Neural cell (in vitro differentiated cells): ENCODE results near the gene FBXO24. TPM values are rescaled to one million over a fixed set of nuclear protein-coding genes. Genes with fewer than 3 reads are reported as not detected.
"Not testable (repeated sequence)": the region's sequence is repeated elsewhere in the genome, so short reads cannot be mapped to it uniquely, and the experiment has no call there.

Experiments used
- H2AFZ ChIP-seq: fragments of 200-600, 300-800 bp; sonication (generic), shearing (Covaris generic); 2 replicates; pipeline ENCODE4 v1.6.0; 2014; ENCODE audit warnings: low read depth, mild to moderate bottlenecking, antibody characterized with exemption, low read length, moderate library complexity
- H3F3A ChIP-seq: fragments of 200-600 bp; shearing (Covaris generic); 2 replicates; pipeline ENCODE4 v1.6.1; 2016; ENCODE audit warnings: mild to moderate bottlenecking, moderate library complexity, mixed read lengths, antibody characterized with exemption, low read length; ENCODE audit not compliant: insufficient read depth, poor library complexity, severe bottlenecking
- H3K27ac ChIP-seq: fragments of 200-600, 300-800 bp; sonication (generic), shearing (Covaris generic); 2 replicates; pipeline ENCODE4 v1.5.1; 2014; ENCODE audit warnings: mild to moderate bottlenecking, low read length, moderate library complexity
- H3K27me3 ChIP-seq: fragments of 300-800, 200-600 bp; sonication (generic), shearing (Covaris generic); 2 replicates; pipeline ENCODE4 v1.6.0; 2014; ENCODE audit warnings: mild to moderate bottlenecking, low read depth, low read length, moderate library complexity; ENCODE audit not compliant: insufficient read depth
- H3K36me3 ChIP-seq: fragments of 300-800, 200-600 bp; sonication (generic), shearing (Covaris generic); 2 replicates; pipeline ENCODE4 v1.5.1; 2014; ENCODE audit warnings: mild to moderate bottlenecking, antibody characterized with exemption, low read length, moderate library complexity; ENCODE audit not compliant: insufficient read depth
- H3K4me2 ChIP-seq: fragments of 300-800, 200-600 bp; sonication (generic), shearing (Covaris generic); 2 replicates; pipeline ENCODE4 v1.6.0; 2014; ENCODE audit warnings: mild to moderate bottlenecking, low read length
- H3K4me3 ChIP-seq: fragments of 300-800, 200-600 bp; sonication (generic), shearing (Covaris generic); 2 replicates; pipeline ENCODE4 v1.5.1; 2014; ENCODE audit warnings: mild to moderate bottlenecking, low read length, moderate library complexity
- H3K79me2 ChIP-seq: fragments of 200-600 bp; shearing (Covaris generic); replicated peaks from 2 replicates; pipeline ENCODE4 v1.6.0; 2014; ENCODE audit warnings: mild to moderate bottlenecking, low read length, moderate library complexity; ENCODE audit not compliant: insufficient read depth
- H3K9ac ChIP-seq: fragments of 300-800, 200-600 bp; sonication (generic), shearing (Covaris generic); 2 replicates; pipeline ENCODE4 v1.6.1; 2016; ENCODE audit warnings: mild to moderate bottlenecking, low read length, mixed read lengths
- H3K9me2 ChIP-seq: fragments of 200-600 bp; shearing (Covaris generic); 2 replicates; pipeline ENCODE4 v1.6.1; 2016; ENCODE audit warnings: mild to moderate bottlenecking, low read length, mixed read lengths; ENCODE audit not compliant: insufficient read depth
- H3K9me3 ChIP-seq: fragments of 200-600, 300-800 bp; sonication (generic), shearing (Covaris generic); 2 replicates; pipeline ENCODE4 v1.6.1; 2016; ENCODE audit warnings: mild to moderate bottlenecking, mixed run types, low read length, moderate library complexity, mixed read lengths
- H4K20me1 ChIP-seq: fragments of 200-600 bp; shearing (Covaris generic); 2 replicates; pipeline ENCODE4 v1.6.1; 2016; ENCODE audit warnings: mild to moderate bottlenecking, mixed run types; ENCODE audit not compliant: insufficient read depth
- EZH2 ChIP-seq: fragments of 200-600, 300-800 bp; shearing (Covaris generic), sonication (generic); IDR thresholded peaks from 2 replicates; pipeline ENCODE4 v1.6.1; 2014; ENCODE audit warnings: antibody characterized with exemption, low read length, borderline replicate concordance, mild to moderate bottlenecking; ENCODE audit not compliant: insufficient read depth, poor library complexity, severe bottlenecking
- RAD21 ChIP-seq: fragments of 450-650 bp; conservative IDR thresholded peaks from 2 replicates; pipeline ENCODE4 v1.6.1; 2014; ENCODE audit warnings: antibody characterized with exemption, mild to moderate bottlenecking, moderate library complexity
- SMC3 ChIP-seq: fragments of 450-650 bp; conservative IDR thresholded peaks from 2 replicates; pipeline ENCODE4 v1.6.1; 2014; ENCODE audit warnings: antibody characterized with exemption, mild to moderate bottlenecking, moderate library complexity; ENCODE audit not compliant: poor library complexity
- TAF1 ChIP-seq: IDR thresholded peaks from 2 replicates; pipeline ENCODE4 v1.6.1; 2012; ENCODE audit warnings: low read depth
- polyA plus RNA-seq: library from polyadenylated mRNA; depleted of rRNA; stranded (reverse); fragments of >200 nt; gene quantifications from 2 replicates; pipeline ENCODE4 v1.2.3, GENCODE V29; 2014
- TF ChIP-seq, protein P1 (sequence below): fragments of 450-650 bp; IDR thresholded peaks from 2 replicates; pipeline ENCODE4 v1.5.1; 2014; ENCODE audit warnings: antibody characterized with exemption, mild to moderate bottlenecking, moderate library complexity; ENCODE audit not compliant: poor library complexity, severe bottlenecking

FBXO24 gene
- polyA plus RNA-seq, 1 donor from 2014 or later: 0.52 TPM

GRCh38 chr7:100563809-100564400, 22.2 kb upstream of the FBXO24 start:
- Histone ChIP-seq H3K79me2 (no peaks in the 10 kb centered on the region), H3F3A (no peaks in the 10 kb centered on the region), H3K4me2 (no peak overlapping the region), H3K4me3 (no peak overlapping the region), H3K9me2 (no peaks in the 10 kb centered on the region), H2AFZ (no peak overlapping the region), H3K9me3 (no peaks in the 10 kb centered on the region), H4K20me1 (no peaks in the 10 kb centered on the region), H3K27ac (no peak overlapping the region), H3K9ac (no peak overlapping the region), H3K36me3 (no peaks in the 10 kb centered on the region), H3K27me3 (peaks cover 1% of the 10 kb centered on the region)
- TF ChIP-seq, protein P1, sequence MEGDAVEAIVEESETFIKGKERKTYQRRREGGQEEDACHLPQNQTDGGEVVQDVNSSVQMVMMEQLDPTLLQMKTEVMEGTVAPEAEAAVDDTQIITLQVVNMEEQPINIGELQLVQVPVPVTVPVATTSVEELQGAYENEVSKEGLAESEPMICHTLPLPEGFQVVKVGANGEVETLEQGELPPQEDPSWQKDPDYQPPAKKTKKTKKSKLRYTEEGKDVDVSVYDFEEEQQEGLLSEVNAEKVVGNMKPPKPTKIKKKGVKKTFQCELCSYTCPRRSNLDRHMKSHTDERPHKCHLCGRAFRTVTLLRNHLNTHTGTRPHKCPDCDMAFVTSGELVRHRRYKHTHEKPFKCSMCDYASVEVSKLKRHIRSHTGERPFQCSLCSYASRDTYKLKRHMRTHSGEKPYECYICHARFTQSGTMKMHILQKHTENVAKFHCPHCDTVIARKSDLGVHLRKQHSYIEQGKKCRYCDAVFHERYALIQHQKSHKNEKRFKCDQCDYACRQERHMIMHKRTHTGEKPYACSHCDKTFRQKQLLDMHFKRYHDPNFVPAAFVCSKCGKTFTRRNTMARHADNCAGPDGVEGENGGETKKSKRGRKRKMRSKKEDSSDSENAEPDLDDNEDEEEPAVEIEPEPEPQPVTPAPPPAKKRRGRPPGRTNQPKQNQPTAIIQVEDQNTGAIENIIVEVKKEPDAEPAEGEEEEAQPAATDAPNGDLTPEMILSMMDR: peak; percentile 68
- TF ChIP-seq SMC3 (peak; percentile 61), RAD21 (peak; percentile 51), EZH2 (no peak)

GRCh38 chr7:100564405-100564804, 21.7 kb upstream of the FBXO24 start:
- H3K36me3 ChIP-seq, H3K79me2 ChIP-seq, H3K4me2 ChIP-seq, H3K9ac ChIP-seq, H3K4me3 ChIP-seq, H4K20me1 ChIP-seq, H3K9me3 ChIP-seq, H3K27me3 ChIP-seq, H3K9me2 ChIP-seq, H3F3A ChIP-seq, H3K27ac ChIP-seq, H2AFZ ChIP-seq: not testable (repeated sequence)

- Histone ChIP-seq H3K27me3 (peaks cover 14% of the 10 kb centered on the region), H3K79me2 (no peaks in the 10 kb centered on the region), H3K9me2 (no peaks in the 10 kb centered on the region), H4K20me1 (no peaks in the 10 kb centered on the region), H2AFZ (no peak overlapping the region), H3F3A (no peaks in the 10 kb centered on the region), H3K9me3 (no peaks in the 10 kb centered on the region), H3K4me3 (no peak overlapping the region), H3K9ac (no peak overlapping the region), H3K36me3 (no peaks in the 10 kb centered on the region), H3K27ac (no peak overlapping the region), H3K4me2 (no peak overlapping the region)
- no peak for TF ChIP-seq EZH2
- no peak for TF ChIP-seq SMC3
- TF ChIP-seq TAF1: no peak
- TF ChIP-seq, protein P1: no peak
Measured at GRCh38 chr7:100565133-100565571, 21.0 kb upstream of the FBXO24 start.
